T-helper 1 cell (primary cell): ENCODE measurements around the gene TARS3.
"Not testable (repeated sequence)": the region's sequence is repeated elsewhere in the genome, so short reads cannot be mapped to it uniquely, and the experiment has no call there.

Experiments
- DNase-seq, 5 donors: peaks; one replicate each; pipeline ENCODE4 v3.0.0-alpha.2; 2012 to 2020
- total RNA-seq, 4 donors: gene quantifications; one replicate each; lab custom pipeline; 2026; lab: John Stamatoyannopoulos, UW

The TARS3 gene
- total RNA-seq = 39.6 to 62.6 (median 49.3) reads per million in 4 donors

- peak; percentile 93 to 97 (median 96) for DNase-seq
These were observed at the start of gene TARS3 for GRCh38 chr15:101723874-101724674. Gene TARS3 (minus strand): TSS chr15:101724473. CDS start chr15:101724387, 86 bp downstream.

- no peak for DNase-seq
These were observed 49.3 kb upstream of the TARS3 start for GRCh38 chr15:101773496-101774100.

GRCh38 chr15:101772921-101773320, 48.6 kb upstream of the TARS3 start:
- DNase-seq = no peak

GRCh38 chr15:101767083-101767640, 42.9 kb upstream of the TARS3 start:
- not testable (repeated sequence) for DNase-seq

- no peak for DNase-seq
These were observed 41.6 kb upstream of the TARS3 start for GRCh38 chr15:101765772-101766456.

GRCh38 chr15:101765340-101765671, 41.0 kb upstream of the TARS3 start:
- not testable (repeated sequence) for DNase-seq

GRCh38 chr15:101764669-101765339, 40.5 kb upstream of the TARS3 start:
- not testable (repeated sequence) for DNase-seq

GRCh38 chr15:101746716-101747082, 22.4 kb upstream of the TARS3 start:
- not testable (repeated sequence) for DNase-seq

- DNase-seq = not testable (repeated sequence)
These were observed 10.6 kb upstream of the TARS3 start for GRCh38 chr15:101734837-101735236.

- no peak for DNase-seq
These were observed 9.3 kb upstream of the TARS3 start for GRCh38 chr15:101733545-101733944.

- DNase-seq = no peak
These were observed 8.5 kb upstream of the TARS3 start for GRCh38 chr15:101732772-101733171.

GRCh38 chr15:101731746-101732145, 7.5 kb upstream of the TARS3 start:
- DNase-seq = no peak

GRCh38 chr15:101727186-101727585, 2.9 kb upstream of the TARS3 start:
- no peak for DNase-seq

- DNase-seq = no peak
These were observed 800 bp upstream of the TARS3 start for GRCh38 chr15:101725073-101725472.

GRCh38 chr15:101724675-101725005, 367 bp upstream of the TARS3 start:
- no peak for DNase-seq

- peak in 4 of 5 donors; percentile 14 to 57 (median 20) for DNase-seq
These were observed 951 bp downstream of the TARS3 start for GRCh38 chr15:101723171-101723873.

GRCh38 chr15:101718896-101719295, 5.4 kb downstream of the TARS3 start:
- no peak for DNase-seq

GRCh38 chr15:101712078-101712477, 12.2 kb downstream of the TARS3 start:
- no peak for DNase-seq

- DNase-seq = no peak
These were observed 13.5 kb downstream of the TARS3 start for GRCh38 chr15:101710806-101711205.

GRCh38 chr15:101709466-101709865, 14.8 kb downstream of the TARS3 start:
- DNase-seq = no peak

GRCh38 chr15:101707983-101708382, 16.3 kb downstream of the TARS3 start:
- DNase-seq = no peak

GRCh38 chr15:101702077-101702476, 22.2 kb downstream of the TARS3 start:
- no peak for DNase-seq
